CD4-positive, alpha-beta memory T cell (primary cell): ENCODE data around the gene DAAM1. TPM values are rescaled to one million over a fixed set of nuclear protein-coding genes. Genes with fewer than 3 reads are reported as not detected.
A peak's percentile ranks its signal among the peaks of the same experiment; 100 is the strongest.

Source experiments
- CTCF ChIA-PET: fragments of 350-600 bp; sonication (Branson Sonifier 250); formaldehyde crosslinking; loops from one replicate; lab custom pipeline; 2021; ENCODE audit warnings: inconsistent platforms; ENCODE audit not compliant: partially characterized antibody; lab: Charles Lee
- POLR2A ChIA-PET: fragments of 350-600 bp; sonication (Branson Sonifier 250); formaldehyde crosslinking; loops from one replicate; lab custom pipeline; 2021; ENCODE audit not compliant: partially characterized antibody; lab: Charles Lee
- DNase-seq, 5 donors: peaks; one replicate each; pipeline versions ENCODE4 v3.0.0 to v3.0.0-alpha.2; 2020 to 2022; ENCODE audit warnings: mixed read lengths in 1 of 5
- H3K27ac ChIP-seq: one replicate; pipeline ENCODE4 v1.7.0; 2013; ENCODE audit warnings: low read depth, low read length
- H3K27me3 ChIP-seq: 2 replicates; pipeline ENCODE4 v1.7.0; 2013; ENCODE audit warnings: mild to moderate bottlenecking, low read length, moderate library complexity; ENCODE audit not compliant: insufficient read depth
- H3K36me3 ChIP-seq: 2 replicates; pipeline ENCODE4 v1.7.0; 2013; ENCODE audit warnings: mild to moderate bottlenecking, low read length, moderate library complexity; ENCODE audit not compliant: insufficient read depth
- H3K4me1 ChIP-seq: 2 replicates; pipeline ENCODE4 v1.7.0; 2013; ENCODE audit warnings: mild to moderate bottlenecking, low read length, moderate library complexity; ENCODE audit not compliant: insufficient read depth
- H3K4me3 ChIP-seq, 2 donors: one replicate each; pipeline ENCODE4 v1.7.0; 2013; ENCODE audit warnings: low read length in 2 of 2, mild to moderate bottlenecking in 1 of 2
- H3K9me3 ChIP-seq, 2 donors: one replicate each; pipeline ENCODE4 v1.7.0; 2013; ENCODE audit warnings: low read length in 2 of 2, control low read depth in 1 of 2; ENCODE audit not compliant: control insufficient read depth in 1 of 2
- H3K27ac Mint-ChIP-seq, 7 donors: one replicate each; pipeline ENCODE4 v1.8.0; 2020 to 2021; ENCODE audit warnings: mixed read lengths in 7 of 7, mild to moderate bottlenecking in 6 of 7, inconsistent platforms in 3 of 7, moderate library complexity in 3 of 7
- H3K27me3 Mint-ChIP-seq, 2 donors: one replicate each; pipeline ENCODE4 v1.8.0; 2020 to 2021; ENCODE audit warnings: mixed read lengths in 2 of 2
- H3K36me3 Mint-ChIP-seq, 2 donors: one replicate each; pipeline ENCODE4 v1.8.0; 2020 to 2021; ENCODE audit warnings: mixed read lengths in 2 of 2, inconsistent platforms in 1 of 2, mild to moderate bottlenecking in 1 of 2
- H3K4me1 Mint-ChIP-seq, 4 donors: one replicate each; pipeline ENCODE4 v1.8.0; 2020 to 2021; ENCODE audit warnings: mixed read lengths in 4 of 4, mild to moderate bottlenecking in 1 of 4
- H3K4me3 Mint-ChIP-seq, 8 donors: one replicate each; pipeline ENCODE4 v1.8.0; 2020 to 2021; ENCODE audit warnings: mixed read lengths in 8 of 8, mild to moderate bottlenecking in 7 of 8, moderate library complexity in 6 of 8, inconsistent platforms in 3 of 8
- H3K9me3 Mint-ChIP-seq, 8 donors: one replicate each; pipeline ENCODE4 v1.8.0; 2020 to 2021; ENCODE audit warnings: mixed read lengths in 8 of 8, mild to moderate bottlenecking in 5 of 8, inconsistent platforms in 3 of 8, moderate library complexity in 1 of 8
- intact Hi-C: fragments of 100-400 bp; cut with micrococcal nuclease; formaldehyde crosslinking; loops from one replicate; pipeline ENCODE4 v1.15.1; 2023
- polyA plus RNA-seq, 2 donors: library from polyadenylated mRNA; unstranded; fragments of 300-500 nt; fragmentation: Illumina TruSeq; gene quantifications; one replicate each; pipeline ENCODE4 v1.2.3, GENCODE V29; 2021
- total RNA-seq, 2 experiments: library from RNA; stranded (reverse); gene quantifications; one replicate each; pipeline ENCODE4 v1.2.3, GENCODE V29; 2021

The DAAM1 gene
- total and polyA plus RNA-seq, 4 experiments from 2014 or later: 5.4 to 25.6 (median 20.0) TPM

GRCh38 chr14:59343585-59343984 lies 155.1 kb downstream of the DAAM1 start:
- H3K27me3 Mint-ChIP-seq: no peaks in the 10 kb centered on the region
- no peaks in the 10 kb centered on the region for H3K9me3 Mint-ChIP-seq
- H3K36me3 Mint-ChIP-seq: peaks cover 39 to 46% of the 10 kb centered on the region in 2 donors
- H3K4me3 ChIP-seq: no peak overlapping the region
- ChIA-PET CTCF (no interaction called here), POLR2A (no interaction called here)
- H3K27ac ChIP-seq: no peak overlapping the region
- H3K4me3 Mint-ChIP-seq: no peak overlapping the region
- H3K9me3 ChIP-seq: no peaks in the 10 kb centered on the region
- H3K36me3 ChIP-seq: peaks cover 14% of the 10 kb centered on the region
- intact Hi-C loops: loop anchor here (10.0 kb wide), 1 partner anchor 219 kb away; no protein-coding TSS in a partner anchor
- H3K4me1 Mint-ChIP-seq: no peaks in the 10 kb centered on the region
- no peak for DNase-seq
- H3K27me3 ChIP-seq: no peaks in the 10 kb centered on the region
- H3K4me1 ChIP-seq: no peaks in the 10 kb centered on the region
- no peak overlapping the region for H3K27ac Mint-ChIP-seq

GRCh38 chr14:59344016-59344415 lies 155.5 kb downstream of the DAAM1 start:
- no peaks in the 10 kb centered on the region for H3K4me1 Mint-ChIP-seq
- no peaks in the 10 kb centered on the region for H3K27me3 Mint-ChIP-seq
- Histone ChIP-seq H3K4me3 (no peak overlapping the region), H3K4me1 (no peaks in the 10 kb centered on the region), H3K9me3 (no peaks in the 10 kb centered on the region), H3K27me3 (no peaks in the 10 kb centered on the region), H3K36me3 (peaks cover 14% of the 10 kb centered on the region), H3K27ac (no peak overlapping the region)
- H3K36me3 Mint-ChIP-seq: peaks cover 39 to 46% of the 10 kb centered on the region in 2 donors
- H3K27ac Mint-ChIP-seq: no peak overlapping the region
- CTCF ChIA-PET: no interaction called here
- DNase-seq: no peak
- intact Hi-C loops: loop anchor here (10.0 kb wide), 1 partner anchor 219 kb away; no protein-coding TSS in a partner anchor
- POLR2A ChIA-PET: no interaction called here
- no peaks in the 10 kb centered on the region for H3K9me3 Mint-ChIP-seq
- no peak overlapping the region for H3K4me3 Mint-ChIP-seq

GRCh38 chr14:59344691-59345455 lies 156.4 kb downstream of the DAAM1 start:
- Mint-ChIP-seq H3K27me3 (no peaks in the 10 kb centered on the region), H3K36me3 (peaks cover 37 to 39% of the 10 kb centered on the region in 2 donors), H3K4me1 (no peaks in the 10 kb centered on the region), H3K4me3 (no peak overlapping the region), H3K27ac (peak overlapping the region in 1 of 7 donors; percentile 22), H3K9me3 (no peaks in the 10 kb centered on the region)
- H3K4me3 ChIP-seq: no peak overlapping the region
- no peak for DNase-seq
- ChIA-PET POLR2A (no interaction called here), CTCF (no interaction called here)
- no peaks in the 10 kb centered on the region for H3K4me1 ChIP-seq
- intact Hi-C loops: loop anchor here (10.0 kb wide), 1 partner anchor 220 kb away; no protein-coding TSS in a partner anchor
- H3K36me3 ChIP-seq: peaks cover 14% of the 10 kb centered on the region
- no peaks in the 10 kb centered on the region for H3K27me3 ChIP-seq
- H3K9me3 ChIP-seq: no peaks in the 10 kb centered on the region
- H3K27ac ChIP-seq: no peak overlapping the region

GRCh38 chr14:59346329-59346728 lies 157.9 kb downstream of the DAAM1 start:
- intact Hi-C loops: loop anchor here (10.0 kb wide), 1 partner anchor 222 kb away; no protein-coding TSS in a partner anchor
- CTCF ChIA-PET: no interaction called here
- DNase-seq: no peak
- POLR2A ChIA-PET: no interaction called here
- no peaks in the 10 kb centered on the region for H3K4me1 Mint-ChIP-seq
- H3K27ac Mint-ChIP-seq: no peak overlapping the region
- no peak overlapping the region for H3K4me3 ChIP-seq
- no peaks in the 10 kb centered on the region for H3K4me1 ChIP-seq
- H3K4me3 Mint-ChIP-seq: no peak overlapping the region
- no peaks in the 10 kb centered on the region for H3K27me3 ChIP-seq
- H3K9me3 Mint-ChIP-seq: no peaks in the 10 kb centered on the region
- H3K36me3 ChIP-seq: peaks cover 8% of the 10 kb centered on the region
- peaks cover 24 to 27% of the 10 kb centered on the region in 2 donors for H3K36me3 Mint-ChIP-seq
- H3K9me3 ChIP-seq: no peaks in the 10 kb centered on the region
- no peaks in the 10 kb centered on the region for H3K27me3 Mint-ChIP-seq
- H3K27ac ChIP-seq: no peak overlapping the region

GRCh38 chr14:59346796-59347510 lies 158.5 kb downstream of the DAAM1 start:
- Histone ChIP-seq H3K4me1 (no peaks in the 10 kb centered on the region), H3K27me3 (no peaks in the 10 kb centered on the region), H3K36me3 (peaks cover 8% of the 10 kb centered on the region), H3K9me3 (no peaks in the 10 kb centered on the region), H3K4me3 (no peak overlapping the region), H3K27ac (no peak overlapping the region)
- Mint-ChIP-seq H3K9me3 (no peaks in the 10 kb centered on the region), H3K4me3 (no peak overlapping the region), H3K27ac (no peak overlapping the region), H3K36me3 (peaks cover 22 to 26% of the 10 kb centered on the region in 2 donors), H3K27me3 (no peaks in the 10 kb centered on the region), H3K4me1 (no peaks in the 10 kb centered on the region)
- DNase-seq: no peak
- CTCF ChIA-PET: no interaction called here
- POLR2A ChIA-PET: no interaction called here
- intact Hi-C loops: loop anchor here (10.0 kb wide), 1 partner anchor 222 kb away; no protein-coding TSS in a partner anchor

- Histone ChIP-seq H3K4me1 (no peaks in the 10 kb centered on the region), H3K36me3 (peaks cover 8% of the 10 kb centered on the region), H3K27ac (no peak overlapping the region), H3K27me3 (no peaks in the 10 kb centered on the region), H3K9me3 (no peaks in the 10 kb centered on the region), H3K4me3 (no peak overlapping the region)
- H3K27ac Mint-ChIP-seq: no peak overlapping the region
- H3K4me3 Mint-ChIP-seq: no peak overlapping the region
- POLR2A ChIA-PET: no interaction called here
- CTCF ChIA-PET: no interaction called here
- peaks cover 21 to 32% of the 10 kb centered on the region in 2 donors for H3K36me3 Mint-ChIP-seq
- intact Hi-C loops: loop anchor here (10.0 kb wide), 1 partner anchor 223 kb away; no protein-coding TSS in a partner anchor
- H3K4me1 Mint-ChIP-seq: no peaks in the 10 kb centered on the region
- no peaks in the 10 kb centered on the region for H3K27me3 Mint-ChIP-seq
- no peak for DNase-seq
- H3K9me3 Mint-ChIP-seq: no peaks in the 10 kb centered on the region
These were observed 159.0 kb downstream of the DAAM1 start for GRCh38 chr14:59347511-59347900.

GRCh38 chr14:59347915-59348314 lies 159.4 kb downstream of the DAAM1 start:
- CTCF ChIA-PET: no interaction called here
- intact Hi-C loops: loop anchor here (10.0 kb wide), 1 partner anchor 223 kb away; no protein-coding TSS in a partner anchor
- H3K4me3 Mint-ChIP-seq: no peak overlapping the region

More at GRCh38 chr14:59347915-59348314, 159.4 kb downstream of the DAAM1 start:
- no peak for DNase-seq
- Histone ChIP-seq H3K9me3 (no peaks in the 10 kb centered on the region), H3K27me3 (no peaks in the 10 kb centered on the region), H3K27ac (no peak overlapping the region), H3K4me3 (no peak overlapping the region), H3K4me1 (no peaks in the 10 kb centered on the region), H3K36me3 (peaks cover 8% of the 10 kb centered on the region)
- peaks cover 19 to 30% of the 10 kb centered on the region in 2 donors for H3K36me3 Mint-ChIP-seq
- H3K4me1 Mint-ChIP-seq: no peaks in the 10 kb centered on the region
- no peaks in the 10 kb centered on the region for H3K27me3 Mint-ChIP-seq
- no peaks in the 10 kb centered on the region for H3K9me3 Mint-ChIP-seq
- POLR2A ChIA-PET: no interaction called here
- no peak overlapping the region for H3K27ac Mint-ChIP-seq
